GM23338 (cell line): ENCODE data around the gene CEP135.

Experiments used
- EZH2 ChIP-seq: fragments of 200-600 bp; sonication (generic); IDR thresholded peaks from one replicate; pipeline ENCODE4 v1.8.0; 2017; ENCODE audit warnings: antibody characterized with exemption, mild to moderate bottlenecking, low read depth; ENCODE audit not compliant: unreplicated experiment
- JUNB ChIP-seq: IDR thresholded peaks from one replicate; pipeline ENCODE4 v1.6.1; 2016; ENCODE audit warnings: antibody characterized with exemption; ENCODE audit not compliant: unreplicated experiment
- POLR2AphosphoS5 ChIP-seq: IDR thresholded peaks from 2 replicates; pipeline ENCODE4 v1.6.1; 2016; ENCODE audit warnings: antibody characterized with exemption, low read depth
- TF ChIP-seq, protein P1 (sequence below), 2 experiments: fragments of 200-600 bp in 1 of 2; sonication (generic) in 1 of 2; conservative IDR thresholded peaks; 2 replicates each; pipeline versions ENCODE4 v1.5.1 to v1.6.1; 2016 to 2017; ENCODE audit warnings: antibody characterized with exemption in 2 of 2, low read depth in 2 of 2, mild to moderate bottlenecking in 2 of 2, moderate library complexity in 1 of 2
- TF ChIP-seq, protein P2 (sequence below): IDR thresholded peaks from 2 replicates; pipeline ENCODE4 v1.6.1; 2016; ENCODE audit warnings: antibody characterized with exemption

DNA sequence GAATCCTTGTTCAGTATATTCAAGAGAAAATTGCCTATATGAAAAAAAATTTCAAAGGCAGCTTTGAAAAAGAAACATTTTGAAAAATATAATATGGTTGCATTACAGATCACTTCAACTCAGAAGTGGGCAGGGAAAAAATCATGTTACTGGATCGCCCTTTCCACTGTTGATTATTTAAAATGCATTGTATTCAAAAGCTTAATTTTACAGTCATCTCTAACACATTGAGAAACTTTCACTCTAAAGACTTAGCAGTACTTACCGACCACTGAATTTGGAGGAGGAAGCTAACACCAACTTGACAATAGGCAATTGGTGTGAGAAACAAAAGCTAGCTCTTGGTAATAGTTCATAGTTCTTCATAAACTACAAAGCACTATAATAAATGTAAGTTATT lies 101.9 kb downstream of the CEP135 start:
- TF ChIP-seq EZH2 (no peak), POLR2AphosphoS5 (no peak), JUNB (no peak)
- TF ChIP-seq, protein P1, sequence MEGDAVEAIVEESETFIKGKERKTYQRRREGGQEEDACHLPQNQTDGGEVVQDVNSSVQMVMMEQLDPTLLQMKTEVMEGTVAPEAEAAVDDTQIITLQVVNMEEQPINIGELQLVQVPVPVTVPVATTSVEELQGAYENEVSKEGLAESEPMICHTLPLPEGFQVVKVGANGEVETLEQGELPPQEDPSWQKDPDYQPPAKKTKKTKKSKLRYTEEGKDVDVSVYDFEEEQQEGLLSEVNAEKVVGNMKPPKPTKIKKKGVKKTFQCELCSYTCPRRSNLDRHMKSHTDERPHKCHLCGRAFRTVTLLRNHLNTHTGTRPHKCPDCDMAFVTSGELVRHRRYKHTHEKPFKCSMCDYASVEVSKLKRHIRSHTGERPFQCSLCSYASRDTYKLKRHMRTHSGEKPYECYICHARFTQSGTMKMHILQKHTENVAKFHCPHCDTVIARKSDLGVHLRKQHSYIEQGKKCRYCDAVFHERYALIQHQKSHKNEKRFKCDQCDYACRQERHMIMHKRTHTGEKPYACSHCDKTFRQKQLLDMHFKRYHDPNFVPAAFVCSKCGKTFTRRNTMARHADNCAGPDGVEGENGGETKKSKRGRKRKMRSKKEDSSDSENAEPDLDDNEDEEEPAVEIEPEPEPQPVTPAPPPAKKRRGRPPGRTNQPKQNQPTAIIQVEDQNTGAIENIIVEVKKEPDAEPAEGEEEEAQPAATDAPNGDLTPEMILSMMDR (conservative IDR thresholded peaks at IDR 0.05; ENCODE audit: low read depth in 2 of 2) = no peak
- TF ChIP-seq, protein P2, sequence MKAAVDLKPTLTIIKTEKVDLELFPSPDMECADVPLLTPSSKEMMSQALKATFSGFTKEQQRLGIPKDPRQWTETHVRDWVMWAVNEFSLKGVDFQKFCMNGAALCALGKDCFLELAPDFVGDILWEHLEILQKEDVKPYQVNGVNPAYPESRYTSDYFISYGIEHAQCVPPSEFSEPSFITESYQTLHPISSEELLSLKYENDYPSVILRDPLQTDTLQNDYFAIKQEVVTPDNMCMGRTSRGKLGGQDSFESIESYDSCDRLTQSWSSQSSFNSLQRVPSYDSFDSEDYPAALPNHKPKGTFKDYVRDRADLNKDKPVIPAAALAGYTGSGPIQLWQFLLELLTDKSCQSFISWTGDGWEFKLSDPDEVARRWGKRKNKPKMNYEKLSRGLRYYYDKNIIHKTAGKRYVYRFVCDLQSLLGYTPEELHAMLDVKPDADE = no peak
